Neural cell (in vitro differentiated cells): ENCODE results near the gene PPP1R14B. TPM values are rescaled to one million over a fixed set of nuclear protein-coding genes. Genes with fewer than 3 reads are reported as not detected.

Source experiments
- H2AFZ ChIP-seq: fragments of 200-600, 300-800 bp; sonication (generic), shearing (Covaris generic); 2 replicates; pipeline ENCODE4 v1.6.0; 2014; ENCODE audit warnings: low read depth, mild to moderate bottlenecking, antibody characterized with exemption, low read length, moderate library complexity
- H3F3A ChIP-seq: fragments of 200-600 bp; shearing (Covaris generic); 2 replicates; pipeline ENCODE4 v1.6.1; 2016; ENCODE audit warnings: mild to moderate bottlenecking, moderate library complexity, mixed read lengths, antibody characterized with exemption, low read length; ENCODE audit not compliant: insufficient read depth, poor library complexity, severe bottlenecking
- H3K27ac ChIP-seq: fragments of 200-600, 300-800 bp; sonication (generic), shearing (Covaris generic); 2 replicates; pipeline ENCODE4 v1.5.1; 2014; ENCODE audit warnings: mild to moderate bottlenecking, low read length, moderate library complexity
- H3K27me3 ChIP-seq: fragments of 300-800, 200-600 bp; sonication (generic), shearing (Covaris generic); 2 replicates; pipeline ENCODE4 v1.6.0; 2014; ENCODE audit warnings: mild to moderate bottlenecking, low read depth, low read length, moderate library complexity; ENCODE audit not compliant: insufficient read depth
- H3K36me3 ChIP-seq: fragments of 300-800, 200-600 bp; sonication (generic), shearing (Covaris generic); 2 replicates; pipeline ENCODE4 v1.5.1; 2014; ENCODE audit warnings: mild to moderate bottlenecking, antibody characterized with exemption, low read length, moderate library complexity; ENCODE audit not compliant: insufficient read depth
- H3K4me2 ChIP-seq: fragments of 300-800, 200-600 bp; sonication (generic), shearing (Covaris generic); 2 replicates; pipeline ENCODE4 v1.6.0; 2014; ENCODE audit warnings: mild to moderate bottlenecking, low read length
- H3K4me3 ChIP-seq: fragments of 300-800, 200-600 bp; sonication (generic), shearing (Covaris generic); 2 replicates; pipeline ENCODE4 v1.5.1; 2014; ENCODE audit warnings: mild to moderate bottlenecking, low read length, moderate library complexity
- H3K79me2 ChIP-seq: fragments of 200-600 bp; shearing (Covaris generic); replicated peaks from 2 replicates; pipeline ENCODE4 v1.6.0; 2014; ENCODE audit warnings: mild to moderate bottlenecking, low read length, moderate library complexity; ENCODE audit not compliant: insufficient read depth
- H3K9ac ChIP-seq: fragments of 300-800, 200-600 bp; sonication (generic), shearing (Covaris generic); 2 replicates; pipeline ENCODE4 v1.6.1; 2016; ENCODE audit warnings: mild to moderate bottlenecking, low read length, mixed read lengths
- H3K9me2 ChIP-seq: fragments of 200-600 bp; shearing (Covaris generic); 2 replicates; pipeline ENCODE4 v1.6.1; 2016; ENCODE audit warnings: mild to moderate bottlenecking, low read length, mixed read lengths; ENCODE audit not compliant: insufficient read depth
- H3K9me3 ChIP-seq: fragments of 200-600, 300-800 bp; sonication (generic), shearing (Covaris generic); 2 replicates; pipeline ENCODE4 v1.6.1; 2016; ENCODE audit warnings: mild to moderate bottlenecking, mixed run types, low read length, moderate library complexity, mixed read lengths
- H4K20me1 ChIP-seq: fragments of 200-600 bp; shearing (Covaris generic); 2 replicates; pipeline ENCODE4 v1.6.1; 2016; ENCODE audit warnings: mild to moderate bottlenecking, mixed run types; ENCODE audit not compliant: insufficient read depth
- EP300 ChIP-seq: fragments of 450-650 bp; conservative IDR thresholded peaks from 2 replicates; pipeline ENCODE4 v1.6.1; 2014; ENCODE audit warnings: antibody characterized with exemption, mild to moderate bottlenecking, moderate library complexity; ENCODE audit not compliant: poor library complexity, severe bottlenecking
- EZH2 ChIP-seq: fragments of 200-600, 300-800 bp; shearing (Covaris generic), sonication (generic); IDR thresholded peaks from 2 replicates; pipeline ENCODE4 v1.6.1; 2014; ENCODE audit warnings: antibody characterized with exemption, low read length, borderline replicate concordance, mild to moderate bottlenecking; ENCODE audit not compliant: insufficient read depth, poor library complexity, severe bottlenecking
- MXI1 ChIP-seq: fragments of 450-650 bp; conservative IDR thresholded peaks from 2 replicates; pipeline ENCODE4 v1.6.1; 2014; ENCODE audit warnings: antibody characterized with exemption, mild to moderate bottlenecking; ENCODE audit not compliant: poor library complexity, severe bottlenecking
- POLR2AphosphoS5 ChIP-seq: IDR thresholded peaks from 2 replicates; pipeline ENCODE4 v1.6.1; 2012
- RAD21 ChIP-seq: fragments of 450-650 bp; conservative IDR thresholded peaks from 2 replicates; pipeline ENCODE4 v1.6.1; 2014; ENCODE audit warnings: antibody characterized with exemption, mild to moderate bottlenecking, moderate library complexity
- SMC3 ChIP-seq: fragments of 450-650 bp; conservative IDR thresholded peaks from 2 replicates; pipeline ENCODE4 v1.6.1; 2014; ENCODE audit warnings: antibody characterized with exemption, mild to moderate bottlenecking, moderate library complexity; ENCODE audit not compliant: poor library complexity
- TAF1 ChIP-seq: IDR thresholded peaks from 2 replicates; pipeline ENCODE4 v1.6.1; 2012; ENCODE audit warnings: low read depth
- polyA plus RNA-seq: library from polyadenylated mRNA; depleted of rRNA; stranded (reverse); fragments of >200 nt; gene quantifications from 2 replicates; pipeline ENCODE4 v1.2.3, GENCODE V29; 2014
- TF ChIP-seq, protein P1 (sequence below): IDR thresholded peaks from 2 replicates; pipeline ENCODE4 v1.6.1; 2012; ENCODE audit warnings: borderline replicate concordance
- TF ChIP-seq, protein P2 (sequence below): fragments of 450-650 bp; IDR thresholded peaks from 2 replicates; pipeline ENCODE4 v1.5.1; 2014; ENCODE audit warnings: antibody characterized with exemption, mild to moderate bottlenecking, moderate library complexity; ENCODE audit not compliant: poor library complexity, severe bottlenecking

The PPP1R14B gene
- polyA plus RNA-seq, 1 donor from 2014 or later: 400 TPM

DNA sequence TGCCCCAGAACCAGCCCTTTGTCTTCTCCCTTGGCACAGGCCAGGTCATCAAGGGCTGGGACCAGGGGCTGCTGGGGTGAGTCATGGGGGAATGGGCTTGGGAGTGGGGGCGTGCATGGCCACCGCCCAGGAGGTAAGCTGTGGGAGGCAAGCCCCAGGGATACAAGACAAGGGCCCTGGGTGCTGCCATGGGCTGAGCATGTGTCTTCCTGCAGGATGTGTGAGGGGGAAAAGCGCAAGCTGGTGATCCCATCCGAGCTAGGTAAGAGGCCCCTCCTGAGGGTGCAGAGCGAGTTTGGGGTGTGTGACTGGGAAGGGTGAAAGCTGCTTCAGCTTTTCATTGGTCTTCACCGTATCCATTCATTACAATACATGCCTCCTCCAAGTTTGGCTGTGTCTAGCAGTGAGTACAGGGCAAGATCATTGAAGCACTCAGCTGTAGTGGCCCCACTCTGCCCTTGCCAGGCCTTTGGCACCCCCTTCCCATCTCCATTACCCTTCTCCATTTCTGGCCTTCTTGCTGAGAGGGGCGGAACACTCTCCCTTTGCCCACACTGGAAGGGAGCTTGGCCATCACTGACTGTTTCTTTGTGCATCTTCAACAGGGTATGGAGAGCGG lies 3.4 kb downstream of the PPP1R14B start:
- peak overlapping the region; percentile 2 for H3K4me3 ChIP-seq

DNA sequence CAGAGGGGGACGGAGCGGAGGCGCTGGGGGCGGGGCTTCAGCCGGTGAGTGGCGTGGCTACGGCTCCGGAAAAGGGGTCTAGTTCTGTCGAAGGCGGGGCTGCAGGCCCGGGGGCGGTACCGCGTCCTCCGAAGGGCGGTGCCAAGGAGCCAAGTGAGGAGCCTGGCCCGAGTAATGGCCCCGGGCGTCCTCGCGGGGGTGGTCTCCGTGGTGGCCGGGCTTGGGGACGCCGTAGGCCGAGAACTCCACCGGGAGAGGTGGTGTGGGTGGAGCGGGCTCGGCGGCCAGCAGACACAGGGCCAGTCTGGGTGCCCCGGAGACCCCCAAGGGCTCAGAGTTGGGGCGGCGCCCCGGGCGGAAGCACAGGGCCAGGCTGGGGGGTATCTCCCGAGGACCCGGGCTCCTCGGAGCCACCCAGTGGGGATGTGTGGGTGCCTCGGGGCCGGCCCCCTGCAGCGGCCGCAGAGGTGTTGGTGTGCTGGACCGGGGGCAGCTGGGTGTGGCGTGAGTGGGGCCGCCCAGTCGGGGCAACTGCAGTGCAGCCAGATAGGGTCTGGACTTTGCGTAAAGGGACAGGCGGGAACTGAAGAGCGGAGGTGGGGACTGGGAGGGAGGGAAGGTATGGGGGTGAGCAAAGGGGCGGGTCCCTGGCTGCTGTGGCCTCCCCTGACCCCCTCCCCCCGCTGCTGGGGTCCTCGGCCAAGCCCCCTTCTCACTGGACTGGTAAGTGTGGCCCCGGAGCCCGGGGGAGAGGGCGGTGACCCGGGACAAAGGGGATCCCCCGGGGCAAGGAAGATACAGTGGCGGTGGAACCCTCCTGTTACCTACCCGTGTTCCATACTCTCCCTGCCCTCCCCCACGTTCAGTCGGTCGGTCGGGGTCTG lies 5.0 kb downstream of the PPP1R14B start:
- peak overlapping the region; percentile 80 for H3K4me2 ChIP-seq
- H3K79me2 ChIP-seq: peaks cover 13% of the 10 kb centered on the region
- H3K9me3 ChIP-seq: no peaks in the 10 kb centered on the region
- no peaks in the 10 kb centered on the region for H3K36me3 ChIP-seq
- H3K4me3 ChIP-seq: peak overlapping the region; percentile 97
- no peaks in the 10 kb centered on the region for H3K27me3 ChIP-seq
- peak overlapping the region; percentile 94 for H3K27ac ChIP-seq
- no peaks in the 10 kb centered on the region for H3K9me2 ChIP-seq
- H3F3A ChIP-seq: no peaks in the 10 kb centered on the region
- H4K20me1 ChIP-seq: no peaks in the 10 kb centered on the region
- H2AFZ ChIP-seq: no peak overlapping the region
- H3K9ac ChIP-seq: peak overlapping the region; percentile 82
- TF ChIP-seq RAD21 (no peak), EP300 (no peak), POLR2AphosphoS5 (peak; percentile 45), EZH2 (no peak), MXI1 (no peak)
- TF ChIP-seq, protein P1, sequence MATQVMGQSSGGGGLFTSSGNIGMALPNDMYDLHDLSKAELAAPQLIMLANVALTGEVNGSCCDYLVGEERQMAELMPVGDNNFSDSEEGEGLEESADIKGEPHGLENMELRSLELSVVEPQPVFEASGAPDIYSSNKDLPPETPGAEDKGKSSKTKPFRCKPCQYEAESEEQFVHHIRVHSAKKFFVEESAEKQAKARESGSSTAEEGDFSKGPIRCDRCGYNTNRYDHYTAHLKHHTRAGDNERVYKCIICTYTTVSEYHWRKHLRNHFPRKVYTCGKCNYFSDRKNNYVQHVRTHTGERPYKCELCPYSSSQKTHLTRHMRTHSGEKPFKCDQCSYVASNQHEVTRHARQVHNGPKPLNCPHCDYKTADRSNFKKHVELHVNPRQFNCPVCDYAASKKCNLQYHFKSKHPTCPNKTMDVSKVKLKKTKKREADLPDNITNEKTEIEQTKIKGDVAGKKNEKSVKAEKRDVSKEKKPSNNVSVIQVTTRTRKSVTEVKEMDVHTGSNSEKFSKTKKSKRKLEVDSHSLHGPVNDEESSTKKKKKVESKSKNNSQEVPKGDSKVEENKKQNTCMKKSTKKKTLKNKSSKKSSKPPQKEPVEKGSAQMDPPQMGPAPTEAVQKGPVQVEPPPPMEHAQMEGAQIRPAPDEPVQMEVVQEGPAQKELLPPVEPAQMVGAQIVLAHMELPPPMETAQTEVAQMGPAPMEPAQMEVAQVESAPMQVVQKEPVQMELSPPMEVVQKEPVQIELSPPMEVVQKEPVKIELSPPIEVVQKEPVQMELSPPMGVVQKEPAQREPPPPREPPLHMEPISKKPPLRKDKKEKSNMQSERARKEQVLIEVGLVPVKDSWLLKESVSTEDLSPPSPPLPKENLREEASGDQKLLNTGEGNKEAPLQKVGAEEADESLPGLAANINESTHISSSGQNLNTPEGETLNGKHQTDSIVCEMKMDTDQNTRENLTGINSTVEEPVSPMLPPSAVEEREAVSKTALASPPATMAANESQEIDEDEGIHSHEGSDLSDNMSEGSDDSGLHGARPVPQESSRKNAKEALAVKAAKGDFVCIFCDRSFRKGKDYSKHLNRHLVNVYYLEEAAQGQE: no peak
- TF ChIP-seq, protein P2, sequence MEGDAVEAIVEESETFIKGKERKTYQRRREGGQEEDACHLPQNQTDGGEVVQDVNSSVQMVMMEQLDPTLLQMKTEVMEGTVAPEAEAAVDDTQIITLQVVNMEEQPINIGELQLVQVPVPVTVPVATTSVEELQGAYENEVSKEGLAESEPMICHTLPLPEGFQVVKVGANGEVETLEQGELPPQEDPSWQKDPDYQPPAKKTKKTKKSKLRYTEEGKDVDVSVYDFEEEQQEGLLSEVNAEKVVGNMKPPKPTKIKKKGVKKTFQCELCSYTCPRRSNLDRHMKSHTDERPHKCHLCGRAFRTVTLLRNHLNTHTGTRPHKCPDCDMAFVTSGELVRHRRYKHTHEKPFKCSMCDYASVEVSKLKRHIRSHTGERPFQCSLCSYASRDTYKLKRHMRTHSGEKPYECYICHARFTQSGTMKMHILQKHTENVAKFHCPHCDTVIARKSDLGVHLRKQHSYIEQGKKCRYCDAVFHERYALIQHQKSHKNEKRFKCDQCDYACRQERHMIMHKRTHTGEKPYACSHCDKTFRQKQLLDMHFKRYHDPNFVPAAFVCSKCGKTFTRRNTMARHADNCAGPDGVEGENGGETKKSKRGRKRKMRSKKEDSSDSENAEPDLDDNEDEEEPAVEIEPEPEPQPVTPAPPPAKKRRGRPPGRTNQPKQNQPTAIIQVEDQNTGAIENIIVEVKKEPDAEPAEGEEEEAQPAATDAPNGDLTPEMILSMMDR: peak; percentile 35

More for the DNA sequence above, 3.4 kb downstream of the PPP1R14B start:
- H3K4me2 ChIP-seq: no peak overlapping the region
- no peak overlapping the region for H3K9ac ChIP-seq
- H3K36me3 ChIP-seq: no peaks in the 10 kb centered on the region
- H3F3A ChIP-seq: no peaks in the 10 kb centered on the region
- no peaks in the 10 kb centered on the region for H3K27me3 ChIP-seq
- TF ChIP-seq MXI1: no peak
- TF ChIP-seq POLR2AphosphoS5: no peak
- TF ChIP-seq TAF1: no peak
- TF ChIP-seq RAD21: no peak
- TF ChIP-seq EP300: no peak
- TF ChIP-seq SMC3: no peak
- no peak for TF ChIP-seq EZH2
- TF ChIP-seq, protein P1: no peak
- TF ChIP-seq, protein P2: no peak
- no peaks in the 10 kb centered on the region for H4K20me1 ChIP-seq
- H3K9me3 ChIP-seq: no peaks in the 10 kb centered on the region
- no peak overlapping the region for H3K27ac ChIP-seq
- no peaks in the 10 kb centered on the region for H3K9me2 ChIP-seq
- H3K79me2 ChIP-seq: peaks cover 13% of the 10 kb centered on the region
- no peak overlapping the region for H2AFZ ChIP-seq
